ENCODE data around the gene CTDSPL. TPM values are rescaled to one million over a fixed set of nuclear protein-coding genes. Genes with fewer than 3 reads are reported as not detected.
"Not testable (repeated sequence)": the region's sequence is repeated elsewhere in the genome, so short reads cannot be mapped to it uniquely, and the experiment has no call there.

CTDSPL gene
- polyA plus RNA-seq, 2 donors = 7.6 to 13.6 TPM

DNA sequence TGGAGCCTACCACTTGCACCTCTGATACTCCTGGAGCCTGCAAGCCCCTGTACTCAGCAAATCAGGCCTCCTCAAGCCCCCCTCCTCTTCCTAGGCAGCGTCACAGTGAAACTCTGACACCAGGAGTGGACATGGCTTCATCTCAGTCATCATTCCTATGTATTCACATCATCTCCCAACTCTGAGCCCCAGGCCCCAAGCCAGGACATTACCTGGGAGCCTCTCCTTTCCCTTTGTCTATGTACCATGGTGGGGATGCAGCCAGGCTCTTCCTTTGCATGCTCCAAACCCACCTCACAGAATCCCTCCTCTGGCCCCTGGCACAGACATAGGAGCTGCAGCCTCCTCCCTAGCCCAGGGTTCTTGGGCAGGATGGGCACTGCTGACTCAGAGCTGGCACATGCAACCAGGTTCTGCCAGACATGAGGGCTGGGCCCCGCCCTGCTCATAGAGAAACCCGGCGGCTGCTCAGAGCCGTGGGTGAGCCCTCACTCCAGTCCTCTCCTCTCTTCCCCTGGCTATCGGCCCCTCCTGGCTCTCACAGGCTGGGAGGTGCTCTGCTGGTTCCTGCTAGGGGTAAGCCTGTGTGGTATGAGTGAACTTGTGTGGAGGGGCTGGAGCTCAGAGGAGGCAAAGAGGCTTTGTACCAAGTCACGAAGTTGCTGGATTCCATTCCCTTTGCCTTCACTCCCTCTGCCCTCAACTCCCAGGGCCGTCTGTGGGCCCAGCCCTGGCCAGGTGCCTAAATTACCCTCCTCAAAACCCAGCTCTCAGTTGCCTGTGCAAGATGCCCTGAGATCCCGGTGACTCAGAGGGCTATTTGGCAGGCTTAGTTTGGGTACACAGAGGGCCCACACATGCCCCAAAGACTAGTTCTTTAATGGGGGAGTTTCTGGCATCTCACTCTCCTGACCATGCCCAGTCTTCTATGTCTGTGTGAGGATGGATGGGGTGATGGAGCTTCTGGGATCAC is 169.6 kb downstream of the CTDSPL start:
- no peaks in the 10 kb centered on the region for H3K27me3 ChIP-seq (ENCODE audit: control insufficient read depth in 1 of 2, insufficient read depth in 2 of 2, low read length in 2 of 2)
- 25 to 37% methylated on average over 9 of the region's 9 CpGs for WGBS, 2 donors
- H3K36me3 ChIP-seq (ENCODE audit: control insufficient read depth in 2 of 2, insufficient read depth in 2 of 2, low read length in 1 of 2) = no peaks in the 10 kb centered on the region
- H3K27ac ChIP-seq (ENCODE audit: low read depth in 2 of 2, low read length in 1 of 2) = peak overlapping the region; percentile 88 to 99
- H3K4me1 ChIP-seq (ENCODE audit: control insufficient read depth in 2 of 2, insufficient read depth in 2 of 2, low read length in 1 of 2) = peaks cover 15 to 19% of the 10 kb centered on the region in 2 donors
- no peak overlapping the region for H3K4me3 ChIP-seq (ENCODE audit: low read depth in 1 of 2, low read length in 2 of 2)
- H3K9me3 ChIP-seq (ENCODE audit: control insufficient read depth in 2 of 2, insufficient read depth in 1 of 2, low read depth in 1 of 2, low read length in 1 of 2) = no peaks in the 10 kb centered on the region

GRCh38 chr3:38032328-38032865 is 170.7 kb downstream of the CTDSPL start:
- Histone ChIP-seq H3K27ac (ENCODE audit: low read depth in 2 of 2, low read length in 1 of 2) (peak overlapping the region in 1 of 2 donors; percentile 20), H3K4me3 (ENCODE audit: low read depth in 1 of 2, low read length in 2 of 2) (no peak overlapping the region), H3K27me3 (ENCODE audit: control insufficient read depth in 1 of 2, insufficient read depth in 2 of 2, low read length in 2 of 2) (no peaks in the 10 kb centered on the region), H3K36me3 (ENCODE audit: control insufficient read depth in 2 of 2, insufficient read depth in 2 of 2, low read length in 1 of 2) (no peaks in the 10 kb centered on the region), H3K9me3 (ENCODE audit: control insufficient read depth in 2 of 2, insufficient read depth in 1 of 2, low read depth in 1 of 2, low read length in 1 of 2) (no peaks in the 10 kb centered on the region), H3K4me1 (ENCODE audit: control insufficient read depth in 2 of 2, insufficient read depth in 2 of 2, low read length in 1 of 2) (peaks cover 15 to 19% of the 10 kb centered on the region in 2 donors)
- WGBS, 2 donors = 88 to 93% methylated on average over 1 of the region's 1 CpG

- H3K27ac ChIP-seq (ENCODE audit: low read depth in 2 of 2, low read length in 1 of 2) = peak overlapping the region in 1 of 2 donors; percentile 43
- not testable (repeated sequence) for H3K4me3 ChIP-seq (ENCODE audit: low read depth in 1 of 2, low read length in 2 of 2); H3K9me3 ChIP-seq (ENCODE audit: control insufficient read depth in 2 of 2, insufficient read depth in 1 of 2, low read depth in 1 of 2, low read length in 1 of 2); H3K27me3 ChIP-seq (ENCODE audit: control insufficient read depth in 1 of 2, insufficient read depth in 2 of 2, low read length in 2 of 2); H3K36me3 ChIP-seq (ENCODE audit: control insufficient read depth in 2 of 2, insufficient read depth in 2 of 2, low read length in 1 of 2)
- WGBS, 2 donors = 80 to 88% methylated on average over 7 of the region's 7 CpGs
- H3K4me1 ChIP-seq (ENCODE audit: control insufficient read depth in 2 of 2, insufficient read depth in 2 of 2, low read length in 1 of 2) = peaks cover 12 to 17% of the 10 kb centered on the region in 2 donors
Observed at GRCh38 chr3:38033586-38033985, 171.9 kb downstream of the CTDSPL start.

Other genes starting within 250 kb of the CTDSPL start
- gene VILL, start 128.9 kb downstream of the CTDSPL start, polyA plus RNA-seq = 10 to 100 TPM in 1 of 2 donors, 1 to 10 TPM in 1; 4.9 to 16.7 TPM
- gene PLCD1, start 167.8 kb downstream of the CTDSPL start, polyA plus RNA-seq = 10 to 100 TPM; 40.1 to 41.2 TPM
- gene DLEC1, start 177.3 kb downstream of the CTDSPL start, polyA plus RNA-seq = under 1 TPM; 0.16 to 0.39 TPM